Measurements from ENCODE around the gene OR6K2.

Gene OR6K2

GRCh38 chr1:158716335-158716734 is 15.9 kb upstream of the OR6K2 start:
- no peak for TF ChIP-seq MYC (IDR thresholded peaks at IDR 0.05; ENCODE audit: low read depth, low read length)
- TF ChIP-seq MAX (IDR thresholded peaks at IDR 0.05; ENCODE audit: low read depth, low read length), result no peak
- no peak for TF ChIP-seq CTCF (IDR thresholded peaks at IDR 0.05; ENCODE audit: low read depth, low read length)
- TF ChIP-seq POLR2A (IDR thresholded peaks at IDR 0.05; ENCODE audit: extremely low read depth, insufficient read length), result no peak
- DNase-seq (ENCODE audit: low read depth), result no peak
- H3K4me3 ChIP-seq (ENCODE audit: low read depth, low read length), result no peak overlapping the region

GRCh38 chr1:158714754-158715153 is 14.3 kb upstream of the OR6K2 start:
- H3K4me3 ChIP-seq (ENCODE audit: low read depth, low read length), result no peak overlapping the region
- no peak for DNase-seq (ENCODE audit: low read depth)
- no peak for TF ChIP-seq MYC (IDR thresholded peaks at IDR 0.05; ENCODE audit: low read depth, low read length)
- no peak for TF ChIP-seq CTCF (IDR thresholded peaks at IDR 0.05; ENCODE audit: low read depth, low read length)
- TF ChIP-seq MAX (IDR thresholded peaks at IDR 0.05; ENCODE audit: low read depth, low read length), result no peak
- no peak for TF ChIP-seq POLR2A (IDR thresholded peaks at IDR 0.05; ENCODE audit: extremely low read depth, insufficient read length)

- H3K4me3 ChIP-seq (ENCODE audit: low read depth, low read length), result no peak overlapping the region
- DNase-seq (ENCODE audit: low read depth), result no peak
- TF ChIP-seq CTCF (IDR thresholded peaks at IDR 0.05; ENCODE audit: low read depth, low read length) (no peak), MAX (IDR thresholded peaks at IDR 0.05; ENCODE audit: low read depth, low read length) (no peak), MYC (IDR thresholded peaks at IDR 0.05; ENCODE audit: low read depth, low read length) (no peak), POLR2A (IDR thresholded peaks at IDR 0.05; ENCODE audit: extremely low read depth, insufficient read length) (no peak)
Measured at GRCh38 chr1:158711098-158711497, 10.6 kb upstream of the OR6K2 start.

GRCh38 chr1:158706096-158706495 is 5.6 kb upstream of the OR6K2 start:
- H3K4me3 ChIP-seq (ENCODE audit: low read depth, low read length), result no peak overlapping the region
- TF ChIP-seq MAX (IDR thresholded peaks at IDR 0.05; ENCODE audit: low read depth, low read length), result no peak
- no peak for TF ChIP-seq CTCF (IDR thresholded peaks at IDR 0.05; ENCODE audit: low read depth, low read length)
- TF ChIP-seq MYC (IDR thresholded peaks at IDR 0.05; ENCODE audit: low read depth, low read length), result no peak
- no peak for TF ChIP-seq POLR2A (IDR thresholded peaks at IDR 0.05; ENCODE audit: extremely low read depth, insufficient read length)
- no peak for DNase-seq (ENCODE audit: low read depth)

- TF ChIP-seq POLR2A (IDR thresholded peaks at IDR 0.05; ENCODE audit: extremely low read depth, insufficient read length) (no peak), CTCF (IDR thresholded peaks at IDR 0.05; ENCODE audit: low read depth, low read length) (no peak), MAX (IDR thresholded peaks at IDR 0.05; ENCODE audit: low read depth, low read length) (no peak), MYC (IDR thresholded peaks at IDR 0.05; ENCODE audit: low read depth, low read length) (no peak)
- no peak overlapping the region for H3K4me3 ChIP-seq (ENCODE audit: low read depth, low read length)
- DNase-seq (ENCODE audit: low read depth), result no peak
Measured at GRCh38 chr1:158694596-158694995, 5.9 kb downstream of the OR6K2 start.

GRCh38 chr1:158692356-158692755 is 8.1 kb downstream of the OR6K2 start:
- no peak for DNase-seq (ENCODE audit: low read depth)
- TF ChIP-seq MAX (IDR thresholded peaks at IDR 0.05; ENCODE audit: low read depth, low read length) (no peak), CTCF (IDR thresholded peaks at IDR 0.05; ENCODE audit: low read depth, low read length) (no peak), POLR2A (IDR thresholded peaks at IDR 0.05; ENCODE audit: extremely low read depth, insufficient read length) (no peak), MYC (IDR thresholded peaks at IDR 0.05; ENCODE audit: low read depth, low read length) (no peak)

More at GRCh38 chr1:158692356-158692755, 8.1 kb downstream of the OR6K2 start:
- H3K4me3 ChIP-seq (ENCODE audit: low read depth, low read length), result no peak overlapping the region

Data from NB4 (cell line).